Fibroblast of peridontal ligament (primary cell): ENCODE results near the gene RANBP9.

Experiments used
- DNase-seq: peaks from one replicate; pipeline ENCODE4 v3.0.0-alpha.2; 2010; ENCODE audit errors: extremely low read depth

The RANBP9 gene

DNA sequence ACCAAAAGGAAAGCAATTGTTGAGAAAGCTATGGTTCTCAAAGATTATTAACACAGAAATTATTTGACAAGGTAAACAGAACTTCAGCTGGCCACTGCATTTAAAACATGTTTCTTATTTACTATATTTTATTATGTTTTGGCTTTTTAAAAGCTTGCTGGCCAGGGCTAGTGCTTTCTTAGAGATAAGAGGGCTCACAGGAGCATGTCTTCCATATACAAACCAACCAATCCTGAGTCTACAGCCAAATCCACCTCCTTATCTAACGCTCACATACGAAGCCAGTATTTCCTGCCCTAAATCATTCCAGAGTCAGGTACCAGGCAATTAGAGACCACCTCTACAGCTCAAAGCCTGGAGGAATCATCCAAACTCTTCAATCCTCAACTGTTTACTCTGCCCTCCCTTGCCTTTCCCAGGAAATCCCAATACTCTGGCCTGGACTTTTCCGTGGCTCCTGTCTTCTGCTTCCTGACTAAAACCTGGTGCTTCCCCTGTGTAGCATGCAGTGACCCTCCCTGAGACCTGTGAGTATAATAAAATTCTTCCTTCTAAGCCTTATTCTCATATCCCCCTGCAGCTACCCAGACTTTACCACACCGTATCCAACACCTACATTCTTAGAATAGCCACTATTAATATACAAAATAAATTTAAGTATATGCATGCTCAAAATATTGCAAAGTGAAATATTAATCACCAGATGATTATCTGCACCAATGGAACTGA is 33.2 kb downstream of the RANBP9 start:
- no peak for DNase-seq

DNA sequence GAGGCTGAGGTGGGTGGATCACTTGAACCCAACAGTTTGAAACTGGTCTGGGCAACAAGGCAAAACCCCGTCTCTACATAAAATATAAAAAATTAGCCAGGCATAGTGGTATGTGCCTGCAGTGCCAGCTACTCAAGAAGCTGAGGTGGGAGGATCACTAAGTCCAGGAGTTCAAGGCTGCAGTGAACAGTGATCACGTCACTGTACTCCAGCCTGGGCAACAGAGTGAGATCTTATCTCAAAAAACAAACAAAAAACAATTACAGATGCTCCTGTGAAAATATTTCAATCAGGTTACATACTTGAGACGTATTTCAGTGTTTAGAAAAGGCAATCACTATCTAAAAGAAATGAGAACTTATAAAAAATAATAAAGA is 33.8 kb downstream of the RANBP9 start:
- DNase-seq: no peak

DNA sequence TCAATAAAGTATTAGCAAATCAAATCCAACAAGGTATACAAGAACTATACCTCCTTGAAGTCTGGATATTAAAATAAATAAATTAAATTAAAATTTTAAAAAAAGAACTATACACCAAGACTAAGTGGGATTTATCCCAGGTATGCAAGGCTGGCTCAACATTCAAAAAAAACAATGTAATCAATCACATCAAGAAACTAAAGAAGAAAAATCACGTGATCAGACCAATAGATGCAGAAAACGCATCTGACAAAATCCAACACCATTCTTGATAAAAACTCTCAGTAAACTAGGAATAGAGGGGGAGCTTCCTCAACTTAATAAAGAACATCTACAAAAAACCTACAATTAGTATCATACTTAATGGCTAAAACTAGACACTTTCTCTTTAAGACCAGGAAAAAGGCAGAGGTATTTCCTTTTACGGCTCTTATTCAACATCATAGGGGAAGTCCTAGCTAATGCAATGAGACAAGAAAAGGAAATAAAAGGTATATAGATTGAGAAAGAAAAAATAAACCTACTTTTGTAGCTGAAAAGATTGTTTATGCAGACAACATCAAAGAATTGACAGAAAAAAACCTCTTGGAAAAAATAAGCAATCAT is 35.0 kb downstream of the RANBP9 start:
- DNase-seq: no peak

DNA sequence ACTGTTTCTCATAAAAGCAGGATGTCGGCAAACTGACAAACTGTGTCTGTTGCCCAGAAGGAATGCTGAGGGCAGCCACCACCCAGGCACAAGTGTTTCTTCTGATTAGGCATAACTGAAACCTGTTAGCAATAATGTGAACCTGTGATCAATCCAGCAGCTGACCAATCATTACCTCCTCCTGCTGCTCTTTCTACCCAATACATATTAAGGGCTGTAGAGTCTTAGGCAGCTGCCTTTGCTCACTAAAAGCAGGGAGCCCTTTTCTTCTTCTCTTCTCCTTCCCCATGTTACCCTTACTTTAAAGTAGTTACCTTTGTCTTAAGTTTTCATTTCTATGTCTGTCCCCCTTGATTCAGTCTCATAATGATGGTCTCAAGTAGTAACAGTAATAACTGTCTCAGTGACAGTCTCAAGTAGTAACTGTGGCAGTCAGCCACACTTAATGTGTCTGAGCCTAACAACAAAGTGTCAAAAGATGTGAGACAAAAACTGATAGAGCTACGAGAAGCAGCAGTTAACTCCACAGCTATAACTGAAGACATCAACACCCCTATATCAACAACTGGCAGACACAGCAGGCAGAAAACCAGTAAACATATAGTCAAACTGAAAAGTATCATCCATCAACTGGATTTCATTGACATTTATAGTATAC is 37.0 kb downstream of the RANBP9 start:
- DNase-seq: no peak

DNA sequence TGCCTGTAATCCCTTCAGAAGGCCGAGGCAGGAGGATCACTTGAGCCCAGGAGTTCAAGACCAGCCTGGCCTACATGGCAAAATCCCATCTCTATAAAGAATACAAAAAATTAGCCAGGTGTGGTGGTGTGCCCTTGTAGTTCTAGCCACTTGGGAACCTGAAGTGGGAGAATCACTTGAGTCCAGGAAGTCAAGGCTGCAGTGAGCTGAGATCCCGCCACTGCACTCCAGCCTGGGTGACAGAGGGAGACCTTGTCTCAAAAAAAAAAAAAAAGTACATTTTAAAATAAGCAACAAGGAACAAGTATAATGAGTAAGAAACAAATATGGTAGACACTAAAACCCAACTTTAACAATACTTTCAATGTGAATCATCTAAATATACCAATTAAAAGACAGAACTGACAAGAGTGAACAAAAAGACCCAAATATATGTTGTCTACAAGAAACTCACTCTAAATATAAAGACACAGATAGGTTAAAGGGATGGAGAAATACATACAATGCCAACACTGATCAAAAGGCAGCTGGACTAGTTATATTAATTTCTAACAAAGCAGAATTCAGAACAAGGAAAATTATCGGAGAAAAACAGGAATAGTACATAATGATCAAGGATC is 37.7 kb downstream of the RANBP9 start:
- no peak for DNase-seq

DNA sequence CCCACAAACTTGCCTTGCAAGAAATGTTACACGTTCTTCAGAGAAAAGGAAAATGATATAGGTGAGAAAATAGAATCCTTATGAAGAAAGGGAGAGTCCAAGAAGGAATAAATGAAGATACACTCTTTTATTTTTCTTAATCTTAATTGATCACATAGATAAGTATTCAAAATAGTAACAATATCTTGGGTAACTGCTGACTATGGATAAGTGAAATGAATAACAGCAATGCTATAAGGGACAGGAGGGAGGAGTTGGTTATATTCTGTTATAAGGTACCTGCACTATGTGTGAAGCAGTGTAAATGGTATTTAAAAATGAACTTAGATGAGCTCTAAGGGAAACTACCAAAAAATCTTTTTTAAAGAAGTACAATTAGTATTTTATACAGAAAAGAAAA is 38.3 kb downstream of the RANBP9 start:
- no peak for DNase-seq

DNA sequence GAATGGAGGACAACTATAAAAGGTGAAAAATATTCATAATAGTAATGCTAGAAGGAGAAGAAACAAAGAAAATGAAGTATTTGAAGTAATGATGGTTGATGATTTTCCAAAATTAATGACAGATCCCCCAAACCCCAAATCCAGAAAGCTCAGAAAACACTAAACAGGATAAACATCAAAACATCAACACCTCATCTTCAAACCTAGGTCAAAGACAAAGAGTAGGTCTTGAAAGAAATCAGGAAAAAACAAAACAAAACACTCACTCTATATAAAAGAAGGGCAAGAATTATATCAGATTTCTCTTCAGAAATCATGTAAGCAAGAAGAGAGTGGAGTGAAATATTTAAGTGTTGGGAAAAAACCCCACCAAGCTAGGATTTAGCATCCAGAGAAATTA is 38.7 kb downstream of the RANBP9 start:
- DNase-seq: no peak

DNA sequence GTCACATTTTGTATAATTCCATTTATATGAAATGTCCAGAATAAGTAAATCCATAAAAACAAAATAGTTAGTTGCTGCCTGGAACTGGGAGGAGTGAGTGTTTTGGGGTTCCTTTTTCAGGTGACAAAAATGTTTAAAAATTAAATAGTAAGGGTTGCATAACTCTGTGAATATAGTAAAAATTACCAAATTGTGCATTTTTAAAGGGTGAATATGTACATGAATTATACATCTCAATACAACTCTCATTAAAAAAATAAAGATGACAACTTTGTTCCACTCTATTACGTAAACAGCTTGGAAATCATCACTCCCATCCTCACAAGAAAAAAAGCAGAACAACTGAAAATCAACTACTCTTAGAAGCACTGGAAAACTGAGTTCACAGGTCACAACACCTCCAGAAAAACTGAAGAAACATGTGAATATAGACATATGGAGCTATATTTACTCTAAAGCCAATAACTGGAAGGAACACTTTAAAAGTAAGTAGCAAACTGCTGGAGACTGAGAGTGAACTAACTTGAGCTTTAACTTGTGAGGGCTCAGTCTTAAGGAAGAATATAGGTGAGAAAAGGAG is 40.0 kb downstream of the RANBP9 start:
- DNase-seq: no peak

DNA sequence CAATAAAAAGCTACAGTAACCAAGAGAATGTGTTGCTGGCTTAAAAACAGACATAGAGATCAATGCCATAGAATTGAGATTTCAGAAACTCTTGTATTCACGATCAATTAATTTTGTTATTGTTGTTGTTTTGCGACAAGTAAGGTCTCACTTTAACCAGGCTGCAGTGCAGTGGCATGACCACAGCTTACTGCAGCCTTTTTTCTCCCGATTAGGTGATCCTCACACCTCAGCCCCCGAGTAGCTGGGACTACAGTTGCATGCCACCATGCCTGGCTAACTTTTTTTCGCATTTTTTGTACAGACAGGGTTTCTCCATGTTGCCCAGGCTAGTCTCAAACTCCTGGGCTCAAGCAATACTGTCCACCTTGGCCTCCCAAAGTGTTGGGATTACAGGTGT is 42.2 kb downstream of the RANBP9 start:
- DNase-seq: no peak

DNA sequence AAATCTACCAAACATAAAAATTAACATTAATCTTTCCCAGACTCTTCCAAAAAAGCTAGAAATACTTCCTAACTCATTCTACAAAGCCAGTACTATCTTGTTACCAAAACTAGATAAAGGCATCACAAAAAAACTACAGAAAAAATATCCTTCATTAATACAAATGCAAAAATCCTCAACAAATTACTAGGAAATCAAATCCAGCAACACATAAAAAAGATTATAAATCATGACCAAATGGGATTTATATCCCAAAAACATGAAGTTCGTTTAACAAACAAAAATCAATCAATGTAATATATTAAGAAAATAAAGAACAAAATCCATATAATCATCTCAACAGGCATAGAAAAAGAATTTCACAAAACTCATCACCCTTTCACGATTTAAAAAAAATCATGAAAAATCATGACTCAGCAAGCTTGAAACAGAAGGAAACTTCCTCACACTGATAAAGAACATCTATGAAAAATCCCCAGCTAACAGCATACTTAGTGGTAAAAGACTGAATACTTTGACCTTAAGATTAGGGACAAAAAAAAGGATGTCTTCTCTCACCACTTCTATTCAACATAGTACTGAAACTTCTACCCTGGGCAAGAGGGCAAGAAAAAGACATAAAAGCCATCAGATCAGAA is 43.2 kb downstream of the RANBP9 start:
- no peak for DNase-seq

DNA sequence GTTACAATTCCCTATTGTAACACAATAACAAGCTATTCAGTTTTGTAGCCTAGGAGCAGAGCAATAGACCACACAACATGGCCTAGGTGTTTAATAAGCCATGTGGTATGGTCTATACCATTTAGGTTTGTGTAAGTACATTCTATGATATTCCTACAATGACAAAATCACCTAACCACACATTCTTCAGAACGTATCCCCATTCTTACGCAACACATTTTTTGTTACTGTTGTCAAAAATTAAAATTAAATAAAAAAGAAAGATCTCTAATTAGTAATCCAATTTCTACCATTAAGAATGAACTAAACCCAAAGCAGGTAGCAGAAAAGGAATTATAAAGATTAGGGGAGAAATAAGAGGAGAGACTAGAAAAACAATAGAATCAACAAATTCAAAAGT is 44.0 kb downstream of the RANBP9 start:
- no peak for DNase-seq

DNA sequence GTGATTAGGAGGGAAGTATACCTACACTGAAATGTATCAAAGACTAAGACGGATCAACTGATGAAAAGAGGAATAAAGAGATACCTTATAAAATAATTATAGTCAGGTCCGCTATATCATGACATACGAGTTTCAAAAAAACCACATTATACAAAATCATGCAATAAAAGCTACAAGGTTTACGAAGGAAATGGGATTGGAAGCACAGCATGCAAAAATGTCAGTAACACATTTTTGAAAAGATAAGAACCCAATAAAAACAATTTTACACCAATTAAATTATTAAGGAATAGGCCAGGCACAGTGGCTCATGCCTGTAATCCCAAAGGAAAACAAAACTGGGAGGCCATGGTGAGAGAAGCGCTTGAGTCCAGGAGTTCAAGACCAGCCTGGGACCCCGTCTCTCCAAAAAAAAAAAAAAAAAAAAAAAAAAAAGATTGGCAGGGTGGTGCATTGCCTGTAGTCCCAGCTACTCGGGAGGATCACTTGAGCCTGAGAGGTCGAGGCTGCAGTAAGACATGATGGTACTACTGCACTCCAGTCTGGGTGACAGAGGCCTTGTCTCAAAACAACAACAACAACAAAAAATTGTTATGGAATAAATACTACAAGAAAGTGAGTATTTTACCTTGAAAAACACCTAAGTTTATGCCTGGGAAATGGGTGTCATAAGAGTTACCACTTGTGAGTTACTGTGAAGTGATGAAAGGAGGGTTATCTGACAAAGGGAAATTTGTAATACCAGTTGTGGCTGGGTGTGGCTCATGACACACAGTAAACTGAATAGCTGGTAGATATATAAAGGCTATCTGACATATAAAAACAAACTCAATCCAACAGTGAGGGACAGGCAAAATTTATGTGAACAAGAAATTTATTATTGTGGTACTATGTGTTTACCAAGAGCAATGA is 45.2 kb downstream of the RANBP9 start:
- no peak for DNase-seq

DNA sequence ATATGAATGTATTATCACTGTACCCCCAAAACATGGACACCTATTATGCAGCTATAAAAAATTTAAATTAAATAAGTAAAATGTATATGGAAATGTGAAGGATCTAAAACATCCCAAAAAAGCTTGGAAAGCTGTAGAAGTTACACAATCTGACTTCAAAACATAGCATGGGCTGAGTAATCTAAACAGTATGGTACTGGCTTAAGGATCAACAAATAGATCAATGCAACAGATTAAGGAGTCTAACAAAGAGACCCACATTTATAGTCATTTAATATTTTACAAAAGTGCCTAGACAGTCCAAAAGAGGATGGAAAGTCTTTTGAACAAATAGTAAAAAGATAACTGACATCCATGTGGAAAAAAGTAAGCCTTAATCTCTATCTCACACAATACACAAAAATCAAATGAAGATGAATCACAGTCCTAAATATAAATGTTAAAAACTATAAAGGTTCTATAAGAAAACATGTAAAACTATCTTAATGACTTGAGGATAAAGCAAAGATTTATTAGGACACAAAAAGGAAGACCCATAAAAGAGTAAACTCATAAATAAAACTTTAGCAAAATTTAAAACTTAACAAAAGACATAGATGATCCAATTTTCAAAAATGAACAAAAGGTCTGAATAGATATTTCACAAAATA is 46.8 kb downstream of the RANBP9 start:
- DNase-seq: peak; percentile 71

DNA sequence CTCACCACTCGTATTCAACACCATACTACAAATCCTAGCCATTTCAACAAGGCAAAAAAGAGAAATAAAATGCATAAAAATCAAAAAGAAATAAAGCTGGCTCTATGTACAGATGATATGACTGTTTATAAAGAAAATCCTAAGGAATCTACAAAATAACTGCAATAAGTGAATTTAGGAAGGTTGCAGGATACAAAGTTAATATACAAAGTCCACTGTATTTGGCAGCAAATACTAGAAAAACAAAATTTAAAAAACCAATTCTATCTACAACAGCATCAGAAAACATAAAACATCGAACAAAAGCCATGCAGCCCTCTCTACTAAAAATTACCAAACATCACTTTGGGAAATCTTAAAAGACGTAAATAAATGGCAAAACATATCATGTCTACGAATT is 47.6 kb downstream of the RANBP9 start:
- no peak for DNase-seq

DNA sequence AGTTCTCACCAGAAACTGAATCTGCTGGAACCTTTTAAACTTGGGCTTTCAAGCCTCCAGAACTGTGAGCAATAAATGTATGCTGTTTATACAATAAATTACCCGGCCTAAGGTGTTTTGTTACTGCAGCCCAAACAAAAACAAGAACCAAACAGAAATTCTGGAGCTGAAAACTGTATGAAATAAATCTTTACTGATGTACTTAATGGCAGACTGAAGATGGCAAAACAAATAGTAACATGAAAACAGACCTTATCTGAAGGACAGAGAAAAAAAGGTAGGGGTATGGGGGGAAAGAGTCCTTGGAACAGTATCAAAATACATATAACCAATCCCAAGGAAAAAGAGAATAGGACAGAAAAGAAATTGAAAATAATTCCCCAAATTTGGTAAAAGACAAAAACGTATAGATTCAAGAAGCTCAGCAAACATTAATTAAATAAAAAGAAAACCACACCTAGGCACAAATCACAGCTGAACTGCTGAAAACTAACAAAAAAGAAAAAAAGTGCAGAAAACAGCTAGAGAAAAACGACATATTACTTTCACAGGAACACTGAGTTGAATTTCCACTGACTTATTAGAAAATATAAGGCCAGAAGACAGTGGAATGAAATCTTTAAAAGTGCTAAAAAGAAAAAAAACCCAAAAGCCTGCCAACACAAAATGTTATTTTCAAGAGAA is 48.8 kb downstream of the RANBP9 start:
- no peak for DNase-seq

DNA sequence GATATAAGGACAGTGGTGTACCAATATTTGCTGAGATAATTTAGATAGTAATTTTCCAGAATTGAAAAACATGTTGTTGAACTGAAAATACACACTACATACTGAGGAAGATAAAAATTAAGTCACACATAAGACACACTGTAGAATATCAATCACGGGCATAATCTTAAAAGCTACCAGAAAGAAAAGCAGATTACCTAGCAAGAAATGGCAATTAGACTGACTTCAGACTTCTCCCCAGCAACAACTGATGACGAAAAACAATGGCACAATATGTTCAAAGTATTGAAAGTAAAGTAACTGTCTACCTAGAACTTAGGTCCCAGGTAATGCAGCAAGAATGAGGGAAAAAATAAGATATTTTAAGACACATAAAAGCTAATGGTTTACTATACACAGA is 50.0 kb downstream of the RANBP9 start:
- DNase-seq: no peak

DNA sequence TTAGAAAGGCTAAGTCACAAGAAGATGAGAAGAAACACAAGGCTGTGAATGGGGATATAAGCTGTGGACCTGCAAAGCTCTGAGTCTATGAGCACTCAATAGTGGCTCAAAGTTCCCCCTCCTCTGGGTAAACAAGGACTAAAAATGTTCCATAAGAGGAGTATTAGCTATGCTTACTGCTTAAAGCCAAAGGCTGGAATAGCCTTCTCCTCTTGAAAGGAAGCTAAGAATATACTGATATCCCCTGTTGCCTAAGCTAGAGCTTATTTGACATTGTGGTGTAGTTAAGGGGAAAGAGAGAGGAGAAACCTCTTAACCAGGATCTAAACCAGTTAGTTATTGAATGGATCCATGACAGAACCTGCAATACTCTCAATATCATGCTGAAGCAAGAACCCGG is 50.7 kb downstream of the RANBP9 start:
- DNase-seq: no peak

DNA sequence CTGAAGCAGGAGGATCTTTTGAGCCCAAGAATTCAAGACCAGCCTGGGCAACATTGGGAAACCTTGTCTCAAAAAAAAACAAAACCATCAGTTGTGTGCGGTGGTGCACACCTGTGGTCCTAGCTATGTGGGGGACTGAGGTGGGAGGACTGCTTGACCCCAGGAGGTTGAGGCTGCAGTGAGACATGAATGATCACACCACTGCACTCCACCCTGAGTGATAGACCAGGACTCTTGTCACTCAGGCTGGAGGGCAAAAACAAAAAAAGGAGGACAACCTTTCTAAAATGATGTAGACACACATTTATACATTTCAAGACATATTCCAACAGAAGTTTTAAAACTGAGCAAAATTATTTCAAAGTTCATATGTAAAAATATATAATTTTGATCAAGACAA is 51.4 kb downstream of the RANBP9 start:
- no peak for DNase-seq

DNA sequence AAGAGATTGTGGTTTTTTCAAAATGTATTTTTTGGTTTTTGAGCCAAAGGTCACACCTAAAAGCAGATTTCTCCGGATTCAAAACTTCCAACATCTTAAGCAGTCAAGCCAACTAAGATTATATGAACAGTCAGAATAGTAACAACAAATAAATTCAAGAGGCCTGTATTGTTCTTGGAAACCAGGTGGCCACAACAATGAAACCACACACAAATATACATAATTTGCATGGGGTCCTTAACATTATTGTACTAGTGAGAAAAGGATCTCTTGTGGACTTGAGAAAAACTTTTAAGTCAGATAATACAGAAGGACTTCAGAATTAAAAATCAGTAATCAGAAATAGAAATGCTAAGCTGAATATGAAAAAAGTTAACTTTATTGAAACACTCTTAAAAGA is 55.9 kb downstream of the RANBP9 start:
- no peak for DNase-seq

DNA sequence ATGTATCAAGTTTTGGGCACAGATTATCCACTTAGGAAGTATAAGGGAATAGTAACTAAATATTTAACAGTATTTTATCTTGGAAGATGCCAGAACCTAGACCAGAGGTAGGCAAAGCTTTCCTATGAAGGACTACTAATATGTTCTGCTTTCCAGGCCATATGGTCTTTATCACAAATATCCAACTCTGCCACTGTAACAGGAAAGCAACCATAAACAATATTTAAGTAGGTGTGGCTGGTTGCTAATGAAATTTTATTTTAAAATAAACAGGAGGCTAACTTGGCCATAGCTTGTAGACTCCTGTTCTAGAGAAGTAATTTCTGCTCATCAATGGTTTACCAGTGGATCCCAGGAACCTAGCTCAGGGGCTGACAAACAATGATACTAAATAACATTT is 57.1 kb downstream of the RANBP9 start:
- DNase-seq: no peak
